Gastrocnemius medialis (tissue), 4 donors: ENCODE results near the gene ATOH8. TPM values are rescaled to one million over a fixed set of nuclear protein-coding genes. Genes with fewer than 3 reads are reported as not detected.

ENCODE experiments used
- ATAC-seq, 2 donors: fragments of 150-250 bp; one replicate each; pipeline ENCODE4 v1.9.1; 2016
- DNase-seq, 2 donors: peaks; one replicate each; pipeline ENCODE4 v3.0.0-alpha.2; 2019
- H3K27ac ChIP-seq, 4 donors: fragments of 200-600 bp; sonication (generic); 1 replicate in 1 of 4; 2 replicates in 3 of 4; pipeline ENCODE4 v1.5.1; 2016 to 2018; ENCODE audit warnings: mild to moderate bottlenecking in 2 of 4, moderate library complexity in 1 of 4
- H3K27me3 ChIP-seq, 3 donors: fragments of 200-600 bp; sonication (generic) in 2 of 3; 1 replicate in 1 of 3; 2 replicates in 2 of 3; pipeline versions ENCODE4 v1.5.1 to v1.6.0; 2016 to 2019; ENCODE audit warnings: mild to moderate bottlenecking in 1 of 3, moderate library complexity in 1 of 3
- H3K36me3 ChIP-seq, 2 donors: fragments of 200-600 bp; sonication (generic) in 1 of 2; one replicate each; pipeline ENCODE4 v1.5.1; 2017 to 2018
- H3K4me1 ChIP-seq, 2 donors: fragments of 200-600 bp; sonication (generic) in 1 of 2; one replicate each; pipeline ENCODE4 v1.5.1; 2016 to 2017; ENCODE audit warnings: mild to moderate bottlenecking in 2 of 2
- H3K4me3 ChIP-seq, 4 donors: fragments of 200-600 bp; sonication (generic) in 3 of 4; 1 replicate in 1 of 4; 2 replicates in 3 of 4; pipeline ENCODE4 v1.5.1; 2016 to 2019; ENCODE audit warnings: mild to moderate bottlenecking in 2 of 4
- H3K9me3 ChIP-seq, 3 donors: fragments of 200-600 bp; sonication (generic) in 2 of 3; 1 replicate in 1 of 3; 2 replicates in 2 of 3; pipeline ENCODE4 v1.5.1; 2016 to 2019
- POLR2A ChIP-seq, 2 donors: fragments of 450-650 bp; IDR thresholded peaks; one replicate each; pipeline ENCODE4 v1.6.1; 2017; ENCODE audit warnings: antibody characterized with exemption in 2 of 2, mild to moderate bottlenecking in 2 of 2, moderate library complexity in 2 of 2
- in situ Hi-C, 4 donors: fragments of 200-750 bp; cut with MboI; loops; one replicate each; pipeline versions ENCODE4 v1.15.0 to v1.8.0; 2017; ENCODE audit warnings: low sequenced_read_pairs in 4 of 4
- intact Hi-C: fragments of 100-400 bp; cut with DNase I; formaldehyde crosslinking; loops from one replicate; pipeline ENCODE4 v1.15.1; 2023; ENCODE audit warnings: low total_unique reads
- total RNA-seq, 4 donors: library from RNA; depleted of rRNA; stranded (reverse); fragments of >200 nt; gene quantifications; one replicate each; pipeline versions ENCODE4 v1.1.0 to v1.2.3, GENCODE V29; 2016
- TF ChIP-seq, protein P1 (sequence below), 5 experiments: fragments of 450-650 bp in 3 of 5; fragments of 200-600 bp in 2 of 5; sonication (generic) in 2 of 5; IDR thresholded peaks in 4 of 5; conservative IDR thresholded peaks in 1 of 5; 1 replicate in 4 of 5; 2 replicates in 1 of 5; pipeline ENCODE4 v1.5.1; 2016 to 2019; ENCODE audit warnings: antibody characterized with exemption in 5 of 5, mild to moderate bottlenecking in 3 of 5, moderate library complexity in 3 of 5

Gene ATOH8
- total RNA-seq, 4 donors from 2014 or later, result 122 to 266 (median 150) TPM

DNA sequence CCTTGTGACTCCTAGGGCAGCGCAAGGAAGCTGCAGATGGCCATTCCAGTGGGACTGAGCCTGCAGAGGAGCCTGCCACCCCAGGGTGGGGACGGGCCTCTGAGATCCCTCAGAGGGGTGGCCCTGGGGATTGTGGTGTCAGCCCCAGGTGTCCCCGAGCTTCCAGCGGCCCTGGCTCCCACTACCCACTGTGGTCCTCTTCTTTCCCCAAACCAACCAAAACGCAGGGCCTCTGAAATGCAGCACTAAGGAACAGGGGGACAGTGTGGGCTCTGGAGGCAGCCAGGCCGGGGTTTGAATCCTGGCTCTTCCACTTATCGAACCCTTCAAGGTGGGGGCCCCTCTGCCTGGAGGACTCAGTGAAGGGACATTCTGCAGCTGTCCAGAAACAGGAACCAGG, 32.7 kb downstream of the ATOH8 start:
- in situ Hi-C loops, result no loop called here

DNA sequence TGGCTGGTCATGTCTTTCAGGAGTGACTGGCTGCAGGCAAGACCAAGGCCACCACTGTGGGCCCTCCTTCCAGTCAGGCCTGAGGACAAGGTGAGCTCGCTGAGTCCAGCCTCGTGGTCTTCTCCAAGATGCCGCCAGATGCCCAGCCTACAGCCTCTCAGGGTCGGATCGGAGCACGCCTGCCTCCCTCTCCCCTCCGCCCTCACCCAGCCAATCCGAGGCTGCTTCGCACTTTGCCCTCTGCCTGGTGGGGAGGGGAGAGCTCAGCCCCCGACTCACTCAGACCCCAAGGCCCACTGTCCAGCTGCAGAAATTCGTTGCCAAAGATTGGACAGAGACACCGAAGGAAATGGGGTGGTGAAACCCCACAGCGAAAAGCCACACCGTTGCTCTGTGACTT, 33.1 kb downstream of the ATOH8 start:
- peaks cover 4 to 23% of the 10 kb centered on the region in 2 donors for H3K36me3 ChIP-seq
- DNase-seq (no peak), ATAC-seq (no peak)
- H3K27ac ChIP-seq, result no peak overlapping the region
- no peaks in the 10 kb centered on the region for H3K27me3 ChIP-seq
- intact Hi-C loops (no loop called here), in situ Hi-C loops (no loop called here)
- H3K9me3 ChIP-seq, result no peaks in the 10 kb centered on the region
- TF ChIP-seq, protein P1, sequence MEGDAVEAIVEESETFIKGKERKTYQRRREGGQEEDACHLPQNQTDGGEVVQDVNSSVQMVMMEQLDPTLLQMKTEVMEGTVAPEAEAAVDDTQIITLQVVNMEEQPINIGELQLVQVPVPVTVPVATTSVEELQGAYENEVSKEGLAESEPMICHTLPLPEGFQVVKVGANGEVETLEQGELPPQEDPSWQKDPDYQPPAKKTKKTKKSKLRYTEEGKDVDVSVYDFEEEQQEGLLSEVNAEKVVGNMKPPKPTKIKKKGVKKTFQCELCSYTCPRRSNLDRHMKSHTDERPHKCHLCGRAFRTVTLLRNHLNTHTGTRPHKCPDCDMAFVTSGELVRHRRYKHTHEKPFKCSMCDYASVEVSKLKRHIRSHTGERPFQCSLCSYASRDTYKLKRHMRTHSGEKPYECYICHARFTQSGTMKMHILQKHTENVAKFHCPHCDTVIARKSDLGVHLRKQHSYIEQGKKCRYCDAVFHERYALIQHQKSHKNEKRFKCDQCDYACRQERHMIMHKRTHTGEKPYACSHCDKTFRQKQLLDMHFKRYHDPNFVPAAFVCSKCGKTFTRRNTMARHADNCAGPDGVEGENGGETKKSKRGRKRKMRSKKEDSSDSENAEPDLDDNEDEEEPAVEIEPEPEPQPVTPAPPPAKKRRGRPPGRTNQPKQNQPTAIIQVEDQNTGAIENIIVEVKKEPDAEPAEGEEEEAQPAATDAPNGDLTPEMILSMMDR (IDR thresholded peaks at IDR 0.05 in 4 of 5, conservative IDR thresholded peaks at IDR 0.05 in 1 of 5), result no peak
- TF ChIP-seq POLR2A (IDR thresholded peaks at IDR 0.05), result no peak
- H3K4me3 ChIP-seq, result no peak overlapping the region
- peaks cover 20% of the 10 kb centered on the region in 2 donors for H3K4me1 ChIP-seq

More for the DNA sequence above, 32.7 kb downstream of the ATOH8 start:
- no peak overlapping the region for H3K27ac ChIP-seq
- H3K36me3 ChIP-seq, result peaks cover 4 to 23% of the 10 kb centered on the region in 2 donors
- no peaks in the 10 kb centered on the region for H3K9me3 ChIP-seq
- H3K4me1 ChIP-seq, result peaks cover 21 to 22% of the 10 kb centered on the region in 2 donors
- no peaks in the 10 kb centered on the region for H3K27me3 ChIP-seq
- TF ChIP-seq, protein P1 (IDR thresholded peaks at IDR 0.05 in 4 of 5, conservative IDR thresholded peaks at IDR 0.05 in 1 of 5), result no peak
- no peak for TF ChIP-seq POLR2A (IDR thresholded peaks at IDR 0.05)
- DNase-seq (no peak), ATAC-seq (no peak)
- H3K4me3 ChIP-seq, result no peak overlapping the region
- intact Hi-C loops, result no loop called here

DNA sequence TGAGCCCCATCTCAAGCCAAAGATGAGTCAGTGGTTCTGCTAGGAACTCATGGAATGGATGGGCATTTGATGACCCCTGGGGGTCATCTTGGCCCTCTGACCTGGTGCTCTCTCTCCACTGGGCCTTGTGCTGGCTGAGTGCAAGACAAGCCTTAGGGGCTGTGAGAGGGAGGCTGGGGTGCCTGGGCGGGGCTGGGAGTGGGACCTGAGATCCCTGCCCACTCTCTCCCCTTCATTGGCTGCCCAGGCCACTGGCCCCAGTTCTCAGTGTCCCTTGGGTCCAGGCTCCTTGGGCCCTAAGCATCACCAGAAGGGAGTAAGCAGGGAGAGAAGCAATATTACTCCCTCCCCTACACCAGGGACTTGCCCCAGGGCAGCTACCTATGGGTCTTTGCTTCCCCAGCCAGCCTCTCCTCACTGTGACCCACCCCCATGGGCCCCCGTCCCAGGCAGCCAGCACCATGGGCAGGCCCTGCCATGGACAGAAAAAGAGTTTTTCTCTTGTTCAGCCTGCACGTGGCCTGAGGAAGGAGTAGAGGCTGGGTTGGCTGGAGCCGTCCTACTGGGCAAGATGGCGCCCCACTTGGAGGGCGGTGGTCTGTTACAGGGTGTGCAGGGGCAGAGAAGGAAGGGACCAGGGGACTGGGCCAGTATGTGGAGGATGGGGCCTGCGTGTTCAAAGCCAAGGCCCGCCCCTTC, 33.6 kb downstream of the ATOH8 start:
- ATAC-seq (no peak), DNase-seq (no peak)
- H3K27me3 ChIP-seq, result no peaks in the 10 kb centered on the region
- TF ChIP-seq, protein P1 (IDR thresholded peaks at IDR 0.05 in 4 of 5, conservative IDR thresholded peaks at IDR 0.05 in 1 of 5), result no peak
- TF ChIP-seq POLR2A (IDR thresholded peaks at IDR 0.05), result no peak
- H3K36me3 ChIP-seq, result peaks cover 4 to 23% of the 10 kb centered on the region in 2 donors
- no peaks in the 10 kb centered on the region for H3K9me3 ChIP-seq
- intact Hi-C loops, result no loop called here
- H3K4me3 ChIP-seq, result no peak overlapping the region
- no peak overlapping the region for H3K27ac ChIP-seq
- H3K4me1 ChIP-seq, result peaks cover 22 to 26% of the 10 kb centered on the region in 2 donors
- in situ Hi-C loops, result no loop called here

DNA sequence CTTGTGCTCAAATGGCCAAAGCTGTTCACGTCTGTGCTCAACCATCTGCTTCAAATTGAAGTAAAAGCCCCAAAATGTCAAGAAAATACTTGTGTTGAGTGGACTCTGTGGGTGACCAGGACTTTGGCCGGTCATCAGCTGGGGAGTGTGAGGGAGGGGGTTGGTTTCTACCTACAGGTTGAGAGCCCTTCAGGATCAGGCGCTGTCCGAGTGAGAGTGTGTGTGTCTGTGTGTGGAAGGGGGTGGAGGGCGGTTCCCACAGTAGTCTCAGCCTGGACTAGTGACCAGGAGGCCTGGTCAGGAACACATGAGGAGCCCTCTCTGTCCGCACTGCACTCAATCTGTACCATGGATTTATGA, 34.2 kb downstream of the ATOH8 start:
- intact Hi-C loops (no loop called here), in situ Hi-C loops (no loop called here)
- Histone ChIP-seq H3K36me3 (peaks cover 4 to 20% of the 10 kb centered on the region in 2 donors), H3K9me3 (no peaks in the 10 kb centered on the region), H3K27ac (no peak overlapping the region), H3K4me1 (peaks cover 26 to 27% of the 10 kb centered on the region in 2 donors), H3K27me3 (no peaks in the 10 kb centered on the region), H3K4me3 (no peak overlapping the region)
- no peak for ATAC-seq
- TF ChIP-seq, protein P1 (IDR thresholded peaks at IDR 0.05 in 4 of 5, conservative IDR thresholded peaks at IDR 0.05 in 1 of 5), result no peak
- DNase-seq, result no peak

DNA sequence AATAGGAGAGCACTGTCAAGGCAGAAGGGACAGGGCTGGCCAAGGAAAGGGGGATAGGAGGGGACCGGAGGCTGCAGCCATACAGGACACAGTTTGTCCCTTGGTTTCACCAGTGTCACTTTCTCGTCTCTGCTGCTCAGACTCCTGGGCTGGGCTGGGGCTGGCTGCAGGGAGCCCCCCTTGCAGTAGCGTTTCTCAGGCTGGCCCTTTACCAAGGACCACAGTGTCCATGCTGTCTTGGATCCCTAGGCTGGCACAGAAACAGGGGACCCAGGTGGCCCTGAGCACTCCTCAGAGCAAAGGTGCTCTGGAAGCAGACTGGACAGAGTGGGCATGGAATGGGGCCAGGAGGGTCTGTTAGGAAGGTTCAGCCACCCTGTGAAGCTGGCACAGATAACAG, 34.8 kb downstream of the ATOH8 start:
- Histone ChIP-seq H3K36me3 (peaks cover 4 to 20% of the 10 kb centered on the region in 2 donors), H3K4me3 (no peak overlapping the region), H3K27ac (no peak overlapping the region), H3K4me1 (peaks cover 32 to 34% of the 10 kb centered on the region in 2 donors), H3K9me3 (no peaks in the 10 kb centered on the region), H3K27me3 (no peaks in the 10 kb centered on the region)
- TF ChIP-seq POLR2A (IDR thresholded peaks at IDR 0.05), result no peak
- TF ChIP-seq, protein P1 (IDR thresholded peaks at IDR 0.05 in 4 of 5, conservative IDR thresholded peaks at IDR 0.05 in 1 of 5), result no peak
- in situ Hi-C loops, result no loop called here
- no peak for DNase-seq
- no peak for ATAC-seq
- intact Hi-C loops, result no loop called here
